ENCODE results near the gene EIF5. TPM values are rescaled to one million over a fixed set of nuclear protein-coding genes. Genes with fewer than 3 reads are reported as not detected.

The EIF5 gene
- total and polyA plus RNA-seq, 2 donors (not counting 3 experiments of a cell fraction or from before 2014, with no cell fraction given): 175 to 313 TPM

DNA sequence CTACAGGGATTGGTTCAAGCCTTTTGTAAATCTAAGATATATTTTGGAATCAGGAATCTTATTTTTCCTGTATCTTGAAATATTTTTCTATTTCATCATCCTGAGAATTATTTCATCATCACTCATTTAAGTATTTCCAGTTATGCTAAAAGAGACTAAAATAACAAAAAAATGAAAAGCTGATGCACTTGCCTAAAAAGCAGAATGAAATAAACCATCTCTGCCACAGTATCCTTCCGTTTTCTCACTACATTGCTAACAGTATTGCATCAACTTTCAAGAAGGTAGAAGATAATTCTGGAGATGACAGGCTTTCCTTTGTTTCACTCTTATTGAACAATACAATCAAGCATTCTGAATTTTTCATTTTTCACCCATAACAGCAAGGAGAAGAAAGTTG lies 31.1 kb upstream of the EIF5 start:
- no peaks in the 10 kb centered on the region for H3K4me1 ChIP-seq (ENCODE audit: control insufficient read depth, extremely low read depth, insufficient read depth, low read length)
- CTCF ChIA-PET: no interaction called here
- H3K9me1 ChIP-seq (replicated peaks; ENCODE audit: control insufficient read depth, extremely low read depth, insufficient read depth, low read length): no peaks in the 10 kb centered on the region
- FAIRE-seq (no peak), DNase-seq (ENCODE audit: low read depth, low spot score) (no peak)
- no peak overlapping the region for H3K4me3 ChIP-seq (replicated peaks in 1 of 3; ENCODE audit: insufficient read depth in 1 of 3, low read depth in 1 of 3, low read length in 3 of 3)
- no peak overlapping the region for H3K27ac ChIP-seq (ENCODE audit: insufficient read depth, low read depth, low read length)
- no peaks in the 10 kb centered on the region for H3K79me2 ChIP-seq (ENCODE audit: control insufficient read depth, insufficient read depth, low read length)
- TF ChIP-seq, protein P1, sequence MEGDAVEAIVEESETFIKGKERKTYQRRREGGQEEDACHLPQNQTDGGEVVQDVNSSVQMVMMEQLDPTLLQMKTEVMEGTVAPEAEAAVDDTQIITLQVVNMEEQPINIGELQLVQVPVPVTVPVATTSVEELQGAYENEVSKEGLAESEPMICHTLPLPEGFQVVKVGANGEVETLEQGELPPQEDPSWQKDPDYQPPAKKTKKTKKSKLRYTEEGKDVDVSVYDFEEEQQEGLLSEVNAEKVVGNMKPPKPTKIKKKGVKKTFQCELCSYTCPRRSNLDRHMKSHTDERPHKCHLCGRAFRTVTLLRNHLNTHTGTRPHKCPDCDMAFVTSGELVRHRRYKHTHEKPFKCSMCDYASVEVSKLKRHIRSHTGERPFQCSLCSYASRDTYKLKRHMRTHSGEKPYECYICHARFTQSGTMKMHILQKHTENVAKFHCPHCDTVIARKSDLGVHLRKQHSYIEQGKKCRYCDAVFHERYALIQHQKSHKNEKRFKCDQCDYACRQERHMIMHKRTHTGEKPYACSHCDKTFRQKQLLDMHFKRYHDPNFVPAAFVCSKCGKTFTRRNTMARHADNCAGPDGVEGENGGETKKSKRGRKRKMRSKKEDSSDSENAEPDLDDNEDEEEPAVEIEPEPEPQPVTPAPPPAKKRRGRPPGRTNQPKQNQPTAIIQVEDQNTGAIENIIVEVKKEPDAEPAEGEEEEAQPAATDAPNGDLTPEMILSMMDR (IDR thresholded peaks at IDR 0.05; ENCODE audit: extremely low read depth in 1 of 2, insufficient read depth in 1 of 2, low read depth in 1 of 2, low read length in 2 of 2): no peak
- TF ChIP-seq POLR2A (IDR thresholded peaks at IDR 0.05; ENCODE audit: low read depth, low read length) (no peak), JUN (IDR thresholded peaks at IDR 0.05; ENCODE audit: borderline replicate concordance, insufficient read depth, insufficient read length, low read depth) (no peak), MYC (IDR thresholded peaks at IDR 0.05; ENCODE audit: low read depth, low read length) (no peak), EZH2 (IDR thresholded peaks at IDR 0.05; ENCODE audit: borderline replicate concordance, low read depth, low read length, severe bottlenecking) (no peak), POLR2AphosphoS5 (IDR thresholded peaks at IDR 0.05; ENCODE audit: insufficient read depth, low read depth, low read length) (no peak), MAX (IDR thresholded peaks at IDR 0.05; ENCODE audit: insufficient read depth, insufficient read length) (no peak), GATA2 (IDR thresholded peaks at IDR 0.05; ENCODE audit: insufficient read depth, insufficient read length, low read depth, low read length) (no peak), FOS (IDR thresholded peaks at IDR 0.05; ENCODE audit: borderline replicate concordance, insufficient read depth, low read length) (no peak)
- no peak overlapping the region for H3K4me2 ChIP-seq (ENCODE audit: insufficient read depth, low read length)
- H3K9me3 ChIP-seq (replicated peaks; ENCODE audit: control insufficient read depth, insufficient read depth, low read length): no peaks in the 10 kb centered on the region
- no peaks in the 10 kb centered on the region for H3K36me3 ChIP-seq (ENCODE audit: control insufficient read depth in 2 of 2, extremely low read depth in 1 of 2, insufficient read depth in 2 of 2, low read length in 2 of 2)
- no peak overlapping the region for H2AFZ ChIP-seq (ENCODE audit: low read depth, low read length)
- intact Hi-C loops (cut with micrococcal nuclease): no loop called here
- dilution Hi-C loops (cut with MboI; ENCODE audit: extremely low pct_ligation_motif_present, low sequenced_read_pairs): no loop called here
- no TSS peak for BruUV-seq (replicated peaks)
- peaks cover 4 to 11% of the 10 kb centered on the region in 2 experiments for H3K27me3 ChIP-seq (ENCODE audit: control insufficient read depth in 2 of 2, insufficient read depth in 2 of 2, low read length in 2 of 2)
- POLR2A ChIA-PET: no interaction called here
- H3K9ac ChIP-seq (replicated peaks; ENCODE audit: extremely low read depth, insufficient read depth, low read length): no peak overlapping the region
- no peaks in the 10 kb centered on the region for H4K20me1 ChIP-seq (replicated peaks; ENCODE audit: control insufficient read depth, extremely low read depth, insufficient read depth, low read length)

All from endothelial cell of umbilical vein (primary cell).